Activated naive CD4-positive, alpha-beta T cell treated with anti-CD3 and anti-CD28 coated beads, Interleukin-2, amount 50 U/mL, for 72 hours (primary cell): ENCODE measurements around the gene ENO4. TPM values are rescaled to one million over a fixed set of nuclear protein-coding genes. Genes with fewer than 3 reads are reported as not detected.

Experiments
- ATAC-seq, 2 donors: fragments of 150-1000 bp; cut with Tn5 transposase; 2 replicates each; pipeline ENCODE4 v1.10.0; 2021; ENCODE audit warnings: mild to moderate bottlenecking in 2 of 2, moderate library complexity in 2 of 2
- DNase-seq, 2 donors: peaks; one replicate each; pipeline ENCODE4 v3.0.0; 2021 to 2022; ENCODE audit warnings: low spot score in 2 of 2
- H3K27ac Mint-ChIP-seq, 2 donors: one replicate each; pipeline ENCODE4 v1.8.0; 2022; ENCODE audit warnings: mild to moderate bottlenecking in 2 of 2, mixed read lengths in 2 of 2
- H3K36me3 Mint-ChIP-seq, 2 donors: one replicate each; pipeline ENCODE4 v1.8.0; 2022; ENCODE audit warnings: mixed read lengths in 2 of 2
- H3K9me3 Mint-ChIP-seq, 2 donors: one replicate each; pipeline ENCODE4 v1.8.0; 2022; ENCODE audit warnings: mixed read lengths in 2 of 2
- total RNA-seq, 2 donors: library from RNA; stranded (reverse); gene quantifications; one replicate each; pipeline ENCODE4 v1.2.3, GENCODE V29; 2022

The ENO4 gene
- total RNA-seq, 2 donors from 2014 or later: not detected

DNA sequence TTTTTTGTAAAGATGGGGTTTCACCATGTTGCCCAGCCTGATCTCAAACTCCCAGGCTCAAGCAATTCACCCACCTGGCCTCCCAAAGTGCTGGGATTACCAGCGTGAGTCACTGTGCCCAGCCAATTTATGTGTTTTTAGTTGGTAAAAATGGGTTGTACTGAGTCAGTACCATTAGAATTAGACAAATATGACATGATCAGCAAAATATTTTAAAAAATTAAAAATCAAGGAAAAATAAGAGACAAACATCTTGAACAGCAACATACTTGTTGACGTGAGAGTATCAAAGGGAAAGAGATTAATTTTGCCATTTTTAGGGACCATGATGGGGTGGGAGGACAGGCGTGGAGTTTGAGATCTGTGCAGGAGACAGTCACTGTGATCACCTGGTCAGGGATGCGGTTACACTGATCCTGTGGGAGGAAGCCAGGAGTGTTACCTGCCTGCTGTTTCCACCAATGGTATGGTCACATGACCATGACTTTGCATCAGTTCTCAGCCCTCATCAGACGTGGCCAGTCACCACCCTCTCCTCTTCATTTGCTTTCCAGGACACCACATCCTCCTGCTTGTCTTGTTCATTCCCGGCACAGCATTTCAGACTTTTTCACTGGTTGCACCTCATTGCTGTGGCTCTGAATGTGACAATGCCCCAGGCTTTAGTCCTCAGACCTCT lies 29.2 kb upstream of the ENO4 start:
- ATAC-seq (no peak), DNase-seq (no peak)
- no peaks in the 10 kb centered on the region for H3K36me3 Mint-ChIP-seq
- H3K9me3 Mint-ChIP-seq: peaks cover 0 to 10% of the 10 kb centered on the region in 2 donors
- no peak overlapping the region for H3K27ac Mint-ChIP-seq

GRCh38 chr10:116825901-116826300 lies 23.4 kb upstream of the ENO4 start:
- peaks cover 4 to 7% of the 10 kb centered on the region in 2 donors for H3K9me3 Mint-ChIP-seq
- H3K36me3 Mint-ChIP-seq: no peaks in the 10 kb centered on the region
- DNase-seq: no peak
- no peak overlapping the region for H3K27ac Mint-ChIP-seq
- ATAC-seq: no peak

DNA sequence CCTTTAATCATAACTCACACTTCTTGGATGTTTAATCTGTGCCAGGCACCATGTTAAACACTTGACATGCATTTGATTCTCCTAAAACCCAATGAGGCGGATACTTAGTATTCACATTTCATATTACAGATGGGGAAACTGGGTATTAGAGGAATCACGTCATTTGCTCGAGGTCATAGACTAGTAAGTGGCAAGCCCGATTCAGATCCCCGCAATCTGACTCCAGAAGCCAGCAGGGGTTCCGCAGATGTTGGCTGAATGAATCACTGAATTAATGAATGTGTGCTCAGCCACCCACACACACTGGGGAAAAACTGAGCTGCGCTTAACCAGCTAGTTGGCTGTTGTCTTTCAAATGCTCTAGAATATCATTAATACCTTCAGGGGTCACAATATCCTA lies 22.5 kb upstream of the ENO4 start:
- H3K9me3 Mint-ChIP-seq: peaks cover 0 to 4% of the 10 kb centered on the region in 2 donors

DNA sequence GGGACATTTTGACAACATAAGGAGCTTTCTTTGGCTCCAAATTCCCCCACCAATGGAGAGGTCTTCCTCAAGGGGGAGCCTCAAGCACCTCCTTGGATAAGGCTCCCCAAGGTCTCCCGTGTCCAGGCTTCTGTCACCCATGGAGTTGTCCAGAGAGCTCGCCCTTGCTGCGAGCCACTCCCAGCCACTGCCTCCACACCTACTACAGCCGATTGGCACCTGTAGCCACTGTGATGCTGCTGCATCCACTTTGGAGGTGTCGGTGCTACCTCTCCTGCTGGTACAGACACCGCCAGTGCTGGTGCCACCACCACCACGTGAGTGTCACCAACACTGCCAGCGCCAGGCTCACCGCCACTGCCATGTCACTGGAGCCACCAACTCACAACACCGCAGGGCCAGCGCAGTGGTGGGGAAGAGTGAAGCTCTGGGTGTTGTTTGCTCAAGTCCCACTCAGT lies 22.1 kb upstream of the ENO4 start:
- H3K36me3 Mint-ChIP-seq: no peaks in the 10 kb centered on the region
- ATAC-seq (no peak), DNase-seq (no peak)
- peaks cover 0 to 4% of the 10 kb centered on the region in 2 donors for H3K9me3 Mint-ChIP-seq
- no peak overlapping the region for H3K27ac Mint-ChIP-seq

More for the DNA sequence above, 22.5 kb upstream of the ENO4 start:
- no peak overlapping the region for H3K27ac Mint-ChIP-seq
- no peak for DNase-seq
- H3K36me3 Mint-ChIP-seq: no peaks in the 10 kb centered on the region
- ATAC-seq: no peak

DNA sequence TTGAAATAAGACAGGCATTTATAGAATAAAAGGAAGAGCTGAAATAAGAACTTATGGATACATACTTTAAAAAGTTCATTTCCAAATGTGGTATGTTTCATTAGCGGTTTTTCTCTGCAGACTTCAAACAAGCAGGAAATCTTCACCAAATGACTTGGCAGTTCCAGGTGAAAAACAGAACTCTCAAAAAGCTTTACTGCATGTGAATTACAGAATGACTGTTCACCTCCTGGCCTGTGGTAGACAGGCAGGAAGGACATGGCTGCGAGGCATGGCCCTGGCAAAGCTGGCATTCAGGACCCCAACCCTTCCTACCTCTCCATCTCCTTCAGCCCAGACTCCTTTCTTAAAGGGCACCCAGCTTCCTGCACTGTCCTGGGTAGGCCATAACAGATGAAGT lies 21.2 kb upstream of the ENO4 start:
- Mint-ChIP-seq H3K36me3 (no peaks in the 10 kb centered on the region), H3K9me3 (peaks cover 0 to 4% of the 10 kb centered on the region in 2 donors), H3K27ac (no peak overlapping the region)
- ATAC-seq (peak in 1 of 2 donors; percentile 44), DNase-seq (no peak)

DNA sequence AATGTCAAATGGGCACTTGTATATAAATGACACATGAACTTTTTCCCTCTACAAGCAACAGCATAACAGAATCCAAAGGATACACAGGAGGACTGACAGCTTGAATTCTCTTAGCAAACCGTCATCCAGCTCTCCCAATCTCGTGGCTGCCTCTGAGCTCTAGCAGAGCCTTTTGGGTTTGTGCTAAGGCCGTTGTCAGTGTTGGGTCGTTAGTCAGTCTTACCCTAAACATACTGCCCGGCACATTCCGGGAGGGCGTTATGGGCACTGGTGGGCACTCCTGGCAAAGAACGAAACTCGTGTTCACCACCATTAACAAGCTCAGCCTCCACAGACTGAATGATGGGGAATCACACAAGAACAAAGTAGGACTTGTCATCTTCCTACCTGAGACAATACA lies 19.6 kb upstream of the ENO4 start:
- Mint-ChIP-seq H3K36me3 (no peaks in the 10 kb centered on the region), H3K27ac (no peak overlapping the region), H3K9me3 (peaks cover 0 to 4% of the 10 kb centered on the region in 2 donors)
- DNase-seq: no peak
- no peak for ATAC-seq

DNA sequence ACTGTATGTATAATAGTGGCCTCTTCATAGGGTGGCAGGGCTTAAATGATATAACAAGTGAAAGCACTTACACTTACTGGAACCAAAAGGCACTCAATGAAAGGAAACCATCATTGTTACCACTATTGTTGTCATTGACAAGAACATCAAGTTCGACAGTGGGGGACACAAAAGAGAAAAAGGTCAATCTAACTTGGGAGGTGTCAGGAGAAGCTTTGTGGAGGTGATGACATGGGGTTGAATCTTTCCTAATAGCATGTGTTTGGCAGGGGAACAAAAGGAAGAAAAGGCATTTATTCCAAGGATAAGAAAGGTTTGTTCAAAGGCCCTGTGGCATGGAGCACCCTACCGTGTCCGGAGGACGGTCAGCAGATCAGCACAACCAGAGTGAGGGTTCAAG lies 18.2 kb upstream of the ENO4 start:
- ATAC-seq (no peak), DNase-seq (no peak)
- Mint-ChIP-seq H3K27ac (no peak overlapping the region), H3K9me3 (peaks cover 0 to 4% of the 10 kb centered on the region in 2 donors), H3K36me3 (no peaks in the 10 kb centered on the region)

- ATAC-seq: no peak
- Mint-ChIP-seq H3K9me3 (peaks cover 0 to 4% of the 10 kb centered on the region in 2 donors), H3K27ac (no peak overlapping the region), H3K36me3 (no peaks in the 10 kb centered on the region)
- no peak for DNase-seq
Measured at GRCh38 chr10:116831790-116832189, 17.5 kb upstream of the ENO4 start.

- no peak for DNase-seq
- H3K27ac Mint-ChIP-seq: no peak overlapping the region
- ATAC-seq: no peak
- peaks cover 0 to under 1% of the 10 kb centered on the region in 2 donors for H3K9me3 Mint-ChIP-seq
- no peaks in the 10 kb centered on the region for H3K36me3 Mint-ChIP-seq
Measured at GRCh38 chr10:116833986-116834985, 15.0 kb upstream of the ENO4 start.

GRCh38 chr10:116835658-116836057 lies 13.6 kb upstream of the ENO4 start:
- no peak for DNase-seq
- H3K36me3 Mint-ChIP-seq: no peaks in the 10 kb centered on the region
- H3K27ac Mint-ChIP-seq: no peak overlapping the region
- H3K9me3 Mint-ChIP-seq: no peaks in the 10 kb centered on the region
- ATAC-seq: no peak

DNA sequence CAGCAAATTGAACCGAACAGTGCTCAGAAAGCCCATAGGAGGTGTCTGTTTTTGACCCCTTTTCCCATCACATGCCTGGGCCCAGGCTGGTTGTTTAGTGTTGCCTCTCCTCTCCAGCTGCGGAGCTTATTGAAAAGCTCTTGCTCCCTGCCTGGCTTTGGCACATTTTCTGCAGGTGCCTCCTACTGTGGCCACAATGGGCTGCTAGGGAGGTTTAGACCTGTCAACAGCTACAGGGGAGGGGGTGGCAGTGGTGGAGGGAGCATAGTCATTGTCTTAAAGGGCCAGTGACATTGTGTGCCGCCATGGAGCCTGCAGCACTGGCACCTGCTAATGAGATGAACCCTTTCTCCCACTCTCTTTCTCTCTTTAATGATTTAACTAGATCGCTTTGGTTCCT lies 13.2 kb upstream of the ENO4 start:
- ATAC-seq (no peak), DNase-seq (no peak)
- Mint-ChIP-seq H3K36me3 (no peaks in the 10 kb centered on the region), H3K9me3 (no peaks in the 10 kb centered on the region), H3K27ac (no peak overlapping the region)

GRCh38 chr10:116836902-116837523 lies 12.3 kb upstream of the ENO4 start:
- DNase-seq (no peak), ATAC-seq (no peak)
- Mint-ChIP-seq H3K9me3 (no peaks in the 10 kb centered on the region), H3K36me3 (no peaks in the 10 kb centered on the region), H3K27ac (no peak overlapping the region)

GRCh38 chr10:116838143-116838725 lies 11.1 kb upstream of the ENO4 start:
- ATAC-seq (no peak), DNase-seq (no peak)
- H3K27ac Mint-ChIP-seq: no peak overlapping the region
- no peaks in the 10 kb centered on the region for H3K9me3 Mint-ChIP-seq
- H3K36me3 Mint-ChIP-seq: no peaks in the 10 kb centered on the region

GRCh38 chr10:116840389-116841075 lies 8.8 kb upstream of the ENO4 start:
- Mint-ChIP-seq H3K36me3 (no peaks in the 10 kb centered on the region), H3K27ac (no peak overlapping the region), H3K9me3 (no peaks in the 10 kb centered on the region)
- ATAC-seq: no peak
- DNase-seq: no peak

DNA sequence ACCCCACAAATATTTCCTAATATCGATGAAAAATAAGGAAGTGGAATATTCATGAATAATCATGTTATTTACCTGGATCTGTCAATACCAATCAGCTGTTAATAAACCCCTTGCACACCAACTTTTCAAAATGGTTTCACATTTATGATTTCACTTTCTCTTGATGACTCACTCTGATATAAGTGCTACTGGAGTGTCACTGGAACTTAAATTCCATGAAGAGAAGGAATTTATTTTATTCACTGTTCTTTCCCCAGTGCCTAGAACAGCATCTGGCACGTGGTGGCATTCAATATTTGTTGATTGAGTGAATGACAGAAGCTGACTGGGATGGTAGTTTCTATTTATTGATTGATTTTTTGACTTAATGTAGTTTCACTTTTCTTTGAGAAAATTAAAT lies 3.5 kb upstream of the ENO4 start:
- no peak for ATAC-seq
- peaks cover 0 to 19% of the 10 kb centered on the region in 2 donors for H3K36me3 Mint-ChIP-seq
- DNase-seq: no peak
- no peak overlapping the region for H3K27ac Mint-ChIP-seq
- no peaks in the 10 kb centered on the region for H3K9me3 Mint-ChIP-seq
